Left colon (tissue), 2 donors: ENCODE data around the gene GLRB. TPM values are rescaled to one million over a fixed set of nuclear protein-coding genes. Genes with fewer than 3 reads are reported as not detected.
"Not testable (repeated sequence)": the region's sequence is repeated elsewhere in the genome, so short reads cannot be mapped to it uniquely, and the experiment has no call there.

ENCODE experiments used
- ATAC-seq: fragments of 200-7000 bp; cut with Tn5 transposase; one replicate; pipeline ENCODE4 v1.9.1; 2020; ENCODE audit warnings: mild to moderate bottlenecking, moderate library complexity
- DNase-seq, 2 donors: peaks; one replicate each; pipeline ENCODE4 v3.0.0-alpha.2; 2020
- intact Hi-C, 2 donors: fragments of 100-400 bp; cut with DNase I in 1 of 2; cut with micrococcal nuclease in 1 of 2; formaldehyde crosslinking; loops; one replicate each; pipeline versions ENCODE4 v1.11.2 to v1.14.0; 2022; cut with DNase I, micrococcal nuclease
- total RNA-seq, 2 donors: library from RNA; stranded (reverse); fragmentation: NEBNext Ultra II Directional; extraction: Animal tissue kit (Norgen Biotek cat#: 25700); gene quantifications; one replicate each; pipeline ENCODE4 v1.2.1, GENCODE V29; 2021
- donor health status: DM: no; HTN: no; CAD: no.
- donor health status: DM: yes; HTN: yes; CAD: no.

Gene GLRB
- total RNA-seq, 2 donors from 2014 or later = 0.64 to 0.75 TPM

GRCh38 chr4:157115613-157116335 lies 39.8 kb downstream of the GLRB start:
- ATAC-seq = no peak
- intact Hi-C loops = loop anchor here in 1 of 2 donors (5.0 kb wide), 1 partner anchor 732 kb away; no protein-coding TSS in a partner anchor

GRCh38 chr4:157121401-157121800 lies 45.5 kb downstream of the GLRB start:
- DNase-seq = no peak
- intact Hi-C loops = no loop called here
- no peak for ATAC-seq

More at GRCh38 chr4:157115613-157116335, 39.8 kb downstream of the GLRB start:
- DNase-seq = no peak

- DNase-seq (no peak), ATAC-seq (no peak)
- intact Hi-C loops = no loop called here
These were observed 51.6 kb downstream of the GLRB start for GRCh38 chr4:157127571-157127970.

GRCh38 chr4:157128395-157128794 lies 52.4 kb downstream of the GLRB start:
- no peak for DNase-seq
- ATAC-seq = no peak

GRCh38 chr4:157141976-157142375 lies 66.0 kb downstream of the GLRB start:
- intact Hi-C loops = no loop called here
- DNase-seq = no peak
- no peak for ATAC-seq

More at GRCh38 chr4:157128395-157128794, 52.4 kb downstream of the GLRB start:
- intact Hi-C loops = no loop called here

GRCh38 chr4:157143369-157143768 lies 67.4 kb downstream of the GLRB start:
- DNase-seq = no peak
- intact Hi-C loops = no loop called here

GRCh38 chr4:157151711-157152110 lies 75.8 kb downstream of the GLRB start:
- intact Hi-C loops = no loop called here
- DNase-seq = no peak
- no peak for ATAC-seq

More at GRCh38 chr4:157143369-157143768, 67.4 kb downstream of the GLRB start:
- ATAC-seq = no peak

GRCh38 chr4:157165935-157166610 lies 90.1 kb downstream of the GLRB start:
- DNase-seq = no peak
- no peak for ATAC-seq
- intact Hi-C loops = no loop called here

- DNase-seq = no peak
- no peak for ATAC-seq
These were observed 94.4 kb downstream of the GLRB start for GRCh38 chr4:157170321-157170720.

GRCh38 chr4:157172011-157172410 lies 96.1 kb downstream of the GLRB start:
- intact Hi-C loops = no loop called here
- ATAC-seq (no peak), DNase-seq (no peak)

More at GRCh38 chr4:157170321-157170720, 94.4 kb downstream of the GLRB start:
- intact Hi-C loops = no loop called here

- intact Hi-C loops, ATAC-seq, DNase-seq: not testable (repeated sequence)
These were observed 104.3 kb downstream of the GLRB start for GRCh38 chr4:157180268-157180667.

GRCh38 chr4:157184300-157184699 lies 108.3 kb downstream of the GLRB start:
- DNase-seq (no peak), ATAC-seq (no peak)
- intact Hi-C loops = no loop called here

GRCh38 chr4:157185363-157185762 lies 109.4 kb downstream of the GLRB start:
- intact Hi-C loops = no loop called here
- no peak for ATAC-seq

GRCh38 chr4:157195374-157195773 lies 119.4 kb downstream of the GLRB start:
- intact Hi-C loops = no loop called here
- DNase-seq (no peak), ATAC-seq (no peak)

More at GRCh38 chr4:157185363-157185762, 109.4 kb downstream of the GLRB start:
- no peak for DNase-seq

GRCh38 chr4:157196046-157196445 lies 120.1 kb downstream of the GLRB start:
- no peak for DNase-seq
- ATAC-seq = no peak
- intact Hi-C loops = no loop called here

GRCh38 chr4:157204634-157205244 lies 128.8 kb downstream of the GLRB start:
- intact Hi-C loops = no loop called here
- DNase-seq (peak in 1 of 2 donors; percentile 38), ATAC-seq (no peak)

GRCh38 chr4:157217708-157218107 lies 141.8 kb downstream of the GLRB start:
- ATAC-seq = no peak
- intact Hi-C loops = no loop called here
- no peak for DNase-seq

- no peak for DNase-seq
- intact Hi-C loops = loop anchor here in 1 of 2 donors (10.0 kb wide), 1 partner anchor 755 kb away; no protein-coding TSS in a partner anchor
- ATAC-seq = no peak
These were observed 143.9 kb downstream of the GLRB start for GRCh38 chr4:157219711-157220370.

- ATAC-seq (peak; percentile 50), DNase-seq (peak in 1 of 2 donors; percentile 28)
- intact Hi-C loops = loop anchor here in 1 of 2 donors (10.0 kb wide), 1 partner anchor 754 kb away; no protein-coding TSS in a partner anchor
These were observed 144.5 kb downstream of the GLRB start, which contains the start of gene GRIA2 for GRCh38 chr4:157220371-157220881. TSS of gene GRIA2 (plus strand) at chr4:157220728. CDS start at chr4:157221043, 315 bp downstream.
